Endothelial cell of umbilical vein (primary cell): Measurements from ENCODE around the gene STAB2.

ENCODE experiments used
- EZH2 ChIP-seq: IDR thresholded peaks from 2 replicates; pipeline ENCODE4 v1.6.1; 2012; ENCODE audit warnings: borderline replicate concordance, low read depth, mild to moderate bottlenecking, moderate library complexity, low read length, inconsistent platforms; ENCODE audit not compliant: severe bottlenecking
- GATA2 ChIP-seq: IDR thresholded peaks from 2 replicates; pipeline ENCODE4 v1.7.0; 2011; ENCODE audit warnings: low read depth, mild to moderate bottlenecking, moderate library complexity, mixed read lengths, low read length; ENCODE audit not compliant: insufficient read length, insufficient read depth
- JUN ChIP-seq: IDR thresholded peaks from 2 replicates; pipeline ENCODE4 v1.6.1; 2011; ENCODE audit warnings: borderline replicate concordance, low read depth; ENCODE audit not compliant: insufficient read length, insufficient read depth
- MYC ChIP-seq: IDR thresholded peaks from one replicate; pipeline ENCODE4 v1.6.1; 2011; ENCODE audit warnings: mild to moderate bottlenecking, low read depth, low read length
- POLR2A ChIP-seq: IDR thresholded peaks from 2 replicates; pipeline ENCODE4 v1.6.1; 2012; ENCODE audit warnings: low read depth, mild to moderate bottlenecking, control low read depth, low read length
- POLR2AphosphoS5 ChIP-seq: IDR thresholded peaks from 2 replicates; pipeline ENCODE4 v1.6.1; 2012; ENCODE audit warnings: low read depth, mild to moderate bottlenecking, control low read depth, low read length, moderate library complexity; ENCODE audit not compliant: insufficient read depth
- TF ChIP-seq, protein P1 (sequence below), 2 donors: IDR thresholded peaks; 1 replicate in 1 of 2; 2 replicates in 1 of 2; pipeline ENCODE4 v1.5.1; 2011; ENCODE audit warnings: low read length in 2 of 2, mild to moderate bottlenecking in 2 of 2, moderate library complexity in 2 of 2, control low read depth in 1 of 2, inconsistent platforms in 1 of 2, low read depth in 1 of 2; ENCODE audit not compliant: insufficient read depth in 1 of 2; ENCODE audit errors: extremely low read depth in 1 of 2
- TF ChIP-seq, protein P2 (sequence below): IDR thresholded peaks from 2 replicates; pipeline ENCODE4 v1.6.1; 2011; ENCODE audit not compliant: insufficient read depth, insufficient read length

DNA sequence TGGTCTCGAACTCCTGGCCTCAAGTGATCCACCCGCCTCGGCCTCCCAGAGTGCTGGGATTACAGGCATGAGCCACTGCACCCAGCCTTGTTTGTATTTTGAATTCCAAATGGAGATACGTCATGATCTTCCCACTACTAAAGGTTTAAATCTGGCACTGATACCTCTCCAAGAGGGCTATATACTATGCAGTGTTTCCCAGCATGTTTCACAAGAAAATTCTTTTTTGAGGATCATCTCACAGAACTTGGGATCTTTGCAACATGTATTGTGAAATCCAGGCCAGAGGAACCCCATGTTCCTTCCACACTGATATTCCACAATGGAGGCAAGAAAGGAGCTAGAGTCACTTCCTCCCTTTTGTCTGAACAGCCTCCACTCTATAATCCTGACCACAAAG is 141.2 kb downstream of the STAB2 start:
- no peak for TF ChIP-seq POLR2A
- TF ChIP-seq POLR2AphosphoS5: no peak
- TF ChIP-seq, protein P1, sequence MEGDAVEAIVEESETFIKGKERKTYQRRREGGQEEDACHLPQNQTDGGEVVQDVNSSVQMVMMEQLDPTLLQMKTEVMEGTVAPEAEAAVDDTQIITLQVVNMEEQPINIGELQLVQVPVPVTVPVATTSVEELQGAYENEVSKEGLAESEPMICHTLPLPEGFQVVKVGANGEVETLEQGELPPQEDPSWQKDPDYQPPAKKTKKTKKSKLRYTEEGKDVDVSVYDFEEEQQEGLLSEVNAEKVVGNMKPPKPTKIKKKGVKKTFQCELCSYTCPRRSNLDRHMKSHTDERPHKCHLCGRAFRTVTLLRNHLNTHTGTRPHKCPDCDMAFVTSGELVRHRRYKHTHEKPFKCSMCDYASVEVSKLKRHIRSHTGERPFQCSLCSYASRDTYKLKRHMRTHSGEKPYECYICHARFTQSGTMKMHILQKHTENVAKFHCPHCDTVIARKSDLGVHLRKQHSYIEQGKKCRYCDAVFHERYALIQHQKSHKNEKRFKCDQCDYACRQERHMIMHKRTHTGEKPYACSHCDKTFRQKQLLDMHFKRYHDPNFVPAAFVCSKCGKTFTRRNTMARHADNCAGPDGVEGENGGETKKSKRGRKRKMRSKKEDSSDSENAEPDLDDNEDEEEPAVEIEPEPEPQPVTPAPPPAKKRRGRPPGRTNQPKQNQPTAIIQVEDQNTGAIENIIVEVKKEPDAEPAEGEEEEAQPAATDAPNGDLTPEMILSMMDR (IDR thresholded peaks at IDR 0.05; ENCODE audit: extremely low read depth in 1 of 2, insufficient read depth in 1 of 2, low read depth in 1 of 2, low read length in 2 of 2): no peak
- TF ChIP-seq JUN: no peak
- no peak for TF ChIP-seq EZH2
- TF ChIP-seq, protein P2, sequence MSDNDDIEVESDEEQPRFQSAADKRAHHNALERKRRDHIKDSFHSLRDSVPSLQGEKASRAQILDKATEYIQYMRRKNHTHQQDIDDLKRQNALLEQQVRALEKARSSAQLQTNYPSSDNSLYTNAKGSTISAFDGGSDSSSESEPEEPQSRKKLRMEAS: no peak
- TF ChIP-seq MYC: no peak
- no peak for TF ChIP-seq GATA2
